Measurements from ENCODE around the gene NEURL1B. TPM values are rescaled to one million over a fixed set of nuclear protein-coding genes. Genes with fewer than 3 reads are reported as not detected.
"Not testable (repeated sequence)": the region's sequence is repeated elsewhere in the genome, so short reads cannot be mapped to it uniquely, and the experiment has no call there.

Gene NEURL1B
- total and polyA plus RNA-seq, 4 donors, result 1.5 to 10.0 (median 5.5) TPM

- H3K27ac ChIP-seq (ENCODE audit: low read depth in 1 of 2, low read length in 2 of 2), result no peak overlapping the region
- no peak overlapping the region for H3K9ac ChIP-seq (ENCODE audit: low read depth in 1 of 2, low read length in 2 of 2)
- H3K4me1 ChIP-seq (ENCODE audit: control insufficient read depth in 4 of 4, insufficient read depth in 4 of 4, low read length in 3 of 4), result peaks cover 0 to 3% (median 0%) of the 10 kb centered on the region in 4 donors
- TF ChIP-seq HNF4G (IDR thresholded peaks at IDR 0.05) (no peak), EGR1 (IDR thresholded peaks at IDR 0.05; ENCODE audit: low read depth in 2 of 2) (no peak)
- no peaks in the 10 kb centered on the region for H3K9me3 ChIP-seq (ENCODE audit: control insufficient read depth in 4 of 4, low read length in 3 of 4)
- H3K27me3 ChIP-seq (ENCODE audit: control insufficient read depth in 4 of 4, insufficient read depth in 4 of 4, low read length in 3 of 4), result no peaks in the 10 kb centered on the region
- WGBS, result 94% methylated on average over 15 of the region's 15 CpGs
- DNase-seq (ENCODE audit: low spot score), result no peak
- peaks cover 0 to 1% (median 0%) of the 10 kb centered on the region in 4 donors for H3K36me3 ChIP-seq (ENCODE audit: control insufficient read depth in 4 of 4, insufficient read depth in 3 of 4, low read depth in 1 of 4, low read length in 3 of 4)
- H3K4me3 ChIP-seq (ENCODE audit: low read depth in 1 of 3, low read length in 3 of 3), result no peak overlapping the region
These were observed 35.9 kb downstream of the NEURL1B start for GRCh38 chr5:172676914-172677475.

DNA sequence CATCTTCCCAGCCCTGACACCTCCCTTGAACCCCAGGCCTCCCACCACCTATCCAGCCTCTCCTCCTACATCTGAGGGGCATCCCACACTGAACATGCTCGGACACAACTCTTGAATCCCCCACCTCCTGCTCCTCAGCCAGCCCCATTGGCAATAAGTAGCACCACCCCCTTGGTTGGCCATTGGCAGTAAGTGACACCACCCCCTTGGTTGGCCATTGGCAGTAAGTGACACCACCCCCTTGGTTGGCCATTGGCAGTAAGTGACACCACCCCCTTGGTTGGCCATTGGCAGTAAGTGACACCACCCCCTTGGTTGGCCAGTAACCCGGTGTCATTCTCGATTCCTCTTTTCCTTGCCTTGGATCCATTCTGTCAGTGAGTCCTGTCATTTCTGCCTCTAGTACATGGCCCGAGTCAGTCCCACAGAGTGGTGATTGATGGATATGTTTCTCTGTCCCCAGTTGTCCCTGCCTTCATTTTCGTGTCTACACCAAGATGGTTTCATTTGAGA lies 37.4 kb downstream of the NEURL1B start:
- H3K4me1 ChIP-seq (ENCODE audit: control insufficient read depth in 4 of 4, insufficient read depth in 4 of 4, low read length in 3 of 4); H3K9me3 ChIP-seq (ENCODE audit: control insufficient read depth in 4 of 4, low read length in 3 of 4); H3K27me3 ChIP-seq (ENCODE audit: control insufficient read depth in 4 of 4, insufficient read depth in 4 of 4, low read length in 3 of 4); H3K4me3 ChIP-seq (ENCODE audit: low read depth in 1 of 3, low read length in 3 of 3); H3K36me3 ChIP-seq (ENCODE audit: control insufficient read depth in 4 of 4, insufficient read depth in 3 of 4, low read depth in 1 of 4, low read length in 3 of 4); H3K9ac ChIP-seq (ENCODE audit: low read depth in 1 of 2, low read length in 2 of 2); H3K27ac ChIP-seq (ENCODE audit: low read depth in 1 of 2, low read length in 2 of 2); DNase-seq (ENCODE audit: low spot score): not testable (repeated sequence)
- 76% methylated on average over 5 of the region's 5 CpGs for WGBS

- no peak for TF ChIP-seq HNF4G (IDR thresholded peaks at IDR 0.05)
- no peak for TF ChIP-seq CTCF (IDR thresholded peaks at IDR 0.05; ENCODE audit: low read depth, low read length, missing input control)
- no peak overlapping the region for H3K4me3 ChIP-seq (ENCODE audit: low read depth in 1 of 3, low read length in 3 of 3)
- peaks cover 0 to 3% (median 1%) of the 10 kb centered on the region in 4 donors for H3K4me1 ChIP-seq (ENCODE audit: control insufficient read depth in 4 of 4, insufficient read depth in 4 of 4, low read length in 3 of 4)
- no peaks in the 10 kb centered on the region for H3K9me3 ChIP-seq (ENCODE audit: control insufficient read depth in 4 of 4, low read length in 3 of 4)
- no peak overlapping the region for H3K9ac ChIP-seq (ENCODE audit: low read depth in 1 of 2, low read length in 2 of 2)
- no peak overlapping the region for H3K27ac ChIP-seq (ENCODE audit: low read depth in 1 of 2, low read length in 2 of 2)
- 53% methylated on average over 7 of the region's 7 CpGs for WGBS
- DNase-seq (ENCODE audit: low spot score), result no peak
- no peaks in the 10 kb centered on the region for H3K27me3 ChIP-seq (ENCODE audit: control insufficient read depth in 4 of 4, insufficient read depth in 4 of 4, low read length in 3 of 4)
- H3K36me3 ChIP-seq (ENCODE audit: control insufficient read depth in 4 of 4, insufficient read depth in 3 of 4, low read depth in 1 of 4, low read length in 3 of 4), result peaks cover 0 to 1% (median 0%) of the 10 kb centered on the region in 4 donors
These were observed 37.8 kb downstream of the NEURL1B start for GRCh38 chr5:172678902-172679301.

GRCh38 chr5:172679628-172680212 lies 38.7 kb downstream of the NEURL1B start:
- Histone ChIP-seq H3K4me1 (ENCODE audit: control insufficient read depth in 4 of 4, insufficient read depth in 4 of 4, low read length in 3 of 4) (peaks cover 0 to 3% (median 1%) of the 10 kb centered on the region in 4 donors), H3K27me3 (ENCODE audit: control insufficient read depth in 4 of 4, insufficient read depth in 4 of 4, low read length in 3 of 4) (no peaks in the 10 kb centered on the region), H3K36me3 (ENCODE audit: control insufficient read depth in 4 of 4, insufficient read depth in 3 of 4, low read depth in 1 of 4, low read length in 3 of 4) (peaks cover 0 to 1% (median 0%) of the 10 kb centered on the region in 4 donors), H3K27ac (ENCODE audit: low read depth in 1 of 2, low read length in 2 of 2) (no peak overlapping the region), H3K9ac (ENCODE audit: low read depth in 1 of 2, low read length in 2 of 2) (no peak overlapping the region), H3K9me3 (ENCODE audit: control insufficient read depth in 4 of 4, low read length in 3 of 4) (no peaks in the 10 kb centered on the region), H3K4me3 (ENCODE audit: low read depth in 1 of 3, low read length in 3 of 3) (no peak overlapping the region)
- TF ChIP-seq FOXA1 (IDR thresholded peaks at IDR 0.05) (no peak), JUND (IDR thresholded peaks at IDR 0.05) (no peak), NR2F2 (IDR thresholded peaks at IDR 0.05) (no peak), REST (IDR thresholded peaks at IDR 0.05) (no peak), SP1 (IDR thresholded peaks at IDR 0.05) (no peak)
- TF ChIP-seq, protein P1, sequence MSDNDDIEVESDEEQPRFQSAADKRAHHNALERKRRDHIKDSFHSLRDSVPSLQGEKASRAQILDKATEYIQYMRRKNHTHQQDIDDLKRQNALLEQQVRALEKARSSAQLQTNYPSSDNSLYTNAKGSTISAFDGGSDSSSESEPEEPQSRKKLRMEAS (IDR thresholded peaks at IDR 0.05), result no peak
- WGBS, result 83% methylated on average over 8 of the region's 8 CpGs
- no peak for DNase-seq (ENCODE audit: low spot score)
